Activated CD4-positive, alpha-beta T cell treated with anti-CD3 and anti-CD28 coated beads, Interleukin-2, amount 50 U/mL, for 16 hours (primary cell): ENCODE results near the gene RPL18A.

ENCODE experiments used
- DNase-seq: peaks from one replicate; pipeline ENCODE4 v3.0.0-alpha.2; 2020

The RPL18A gene

GRCh38 chr19:17841810-17842662 lies 17.7 kb upstream of the RPL18A start:
- peak; percentile 71 for DNase-seq

GRCh38 chr19:17842663-17843291 lies 16.9 kb upstream of the RPL18A start:
- no peak for DNase-seq

- no peak for DNase-seq
Measured at GRCh38 chr19:17843292-17843827, 16.4 kb upstream of the RPL18A start.

GRCh38 chr19:17843908-17844490 lies 15.7 kb upstream of the RPL18A start:
- no peak for DNase-seq

GRCh38 chr19:17846146-17846545 lies 13.6 kb upstream of the RPL18A start:
- DNase-seq = peak; percentile 64

- peak; percentile 94 for DNase-seq
Measured at GRCh38 chr19:17847538-17848366, 12.0 kb upstream of the RPL18A start, which contains the start of gene JAK3. Gene JAK3, minus strand, starts transcription at chr19:17847982. Its CDS starts 3,565 bp downstream, at chr19:17844417.

GRCh38 chr19:17848595-17849292 lies 11.0 kb upstream of the RPL18A start:
- DNase-seq = no peak

GRCh38 chr19:17854061-17854460 lies 5.6 kb upstream of the RPL18A start:
- no peak for DNase-seq

GRCh38 chr19:17855280-17856152 lies 4.2 kb upstream of the RPL18A start:
- peak; percentile 93 for DNase-seq

GRCh38 chr19:17860331-17860992 lies 752 bp downstream of the RPL18A start:
- no peak for DNase-seq

- DNase-seq = no peak
Measured at GRCh38 chr19:17860993-17861360, 1.3 kb downstream of the RPL18A start.

- no peak for DNase-seq
Measured at GRCh38 chr19:17861542-17862402, 2.1 kb downstream of the RPL18A start.

- DNase-seq = no peak
Measured at GRCh38 chr19:17862711-17863519, 3.2 kb downstream of the RPL18A start.

- no peak for DNase-seq
Measured at GRCh38 chr19:17863520-17864182, 3.9 kb downstream of the RPL18A start.

GRCh38 chr19:17865364-17866311 lies 5.9 kb downstream of the RPL18A start:
- DNase-seq = no peak

- DNase-seq = no peak
Measured at GRCh38 chr19:17866312-17866963, 6.7 kb downstream of the RPL18A start.
